Measurements from ENCODE around the gene NFE2L2.

Gene NFE2L2

GRCh38 chr2:177262958-177263450 lies 1.5 kb downstream of the NFE2L2 start:
- H3K4me3 ChIP-seq (ENCODE audit: low read depth, low read length) = peak overlapping the region; percentile 88
- DNase-seq (ENCODE audit: low read depth) = no peak

GRCh38 chr2:177262092-177262491 lies 2.4 kb downstream of the NFE2L2 start:
- H3K4me3 ChIP-seq (ENCODE audit: low read depth, low read length) = peak overlapping the region; percentile 88
- DNase-seq (ENCODE audit: low read depth) = no peak
- no peak for TF ChIP-seq CTCF (conservative IDR thresholded peaks at IDR 0.05; ENCODE audit: low read depth, low read length)

More at GRCh38 chr2:177262958-177263450, 1.5 kb downstream of the NFE2L2 start:
- no peak for TF ChIP-seq CTCF (conservative IDR thresholded peaks at IDR 0.05; ENCODE audit: low read depth, low read length)

GRCh38 chr2:177261116-177262060 lies 3.1 kb downstream of the NFE2L2 start:
- H3K4me3 ChIP-seq (ENCODE audit: low read depth, low read length) = peak overlapping the region; percentile 88
- no peak for TF ChIP-seq CTCF (conservative IDR thresholded peaks at IDR 0.05; ENCODE audit: low read depth, low read length)
- no peak for DNase-seq (ENCODE audit: low read depth)

- TF ChIP-seq CTCF (conservative IDR thresholded peaks at IDR 0.05; ENCODE audit: low read depth, low read length) = no peak
- peak overlapping the region; percentile 11 for H3K4me3 ChIP-seq (ENCODE audit: low read depth, low read length)
Measured at GRCh38 chr2:177260379-177260778, 4.1 kb downstream of the NFE2L2 start.

GRCh38 chr2:177258059-177258458 lies 6.5 kb downstream of the NFE2L2 start:
- DNase-seq (ENCODE audit: low read depth) = no peak
- H3K4me3 ChIP-seq (ENCODE audit: low read depth, low read length) = no peak overlapping the region
- TF ChIP-seq CTCF (conservative IDR thresholded peaks at IDR 0.05; ENCODE audit: low read depth, low read length) = no peak

More at GRCh38 chr2:177260379-177260778, 4.1 kb downstream of the NFE2L2 start:
- no peak for DNase-seq (ENCODE audit: low read depth)

- no peak overlapping the region for H3K4me3 ChIP-seq (ENCODE audit: low read depth, low read length)
- no peak for TF ChIP-seq CTCF (conservative IDR thresholded peaks at IDR 0.05; ENCODE audit: low read depth, low read length)
- no peak for DNase-seq (ENCODE audit: low read depth)
Measured at GRCh38 chr2:177257471-177257870, 7.1 kb downstream of the NFE2L2 start.

Measured in choroid plexus epithelial cell (primary cell).